ENCODE measurements around the gene DLG2. TPM values are rescaled to one million over a fixed set of nuclear protein-coding genes. Genes with fewer than 3 reads are reported as not detected.

Gene DLG2
- total and polyA plus RNA-seq, 3 experiments from 2014 or later: 0.81 to 1.5 (median 1.3) TPM

- Mint-ChIP-seq H3K4me3 (no peak overlapping the region), H3K36me3 (no peaks in the 10 kb centered on the region), H3K9me3 (peaks cover 0 to 6% (median 0%) of the 10 kb centered on the region in 5 donors), H3K27ac (no peak overlapping the region), H3K4me1 (no peaks in the 10 kb centered on the region), H3K27me3 (peaks cover 0 to 2% of the 10 kb centered on the region in 2 donors)
- no peak for DNase-seq
- ChIA-PET POLR2A (no interaction called here), CTCF (no interaction called here)
- Histone ChIP-seq H3K9me3 (ENCODE audit: low read length) (no peaks in the 10 kb centered on the region), H3K36me3 (ENCODE audit: insufficient read depth, low read length) (no peaks in the 10 kb centered on the region), H3K4me3 (ENCODE audit: low read length) (no peak overlapping the region), H3K4me1 (ENCODE audit: insufficient read depth, low read length) (no peaks in the 10 kb centered on the region), H3K27ac (ENCODE audit: low read depth, low read length) (no peak overlapping the region), H3K27me3 (ENCODE audit: insufficient read depth, low read length, poor library complexity, severe bottlenecking) (no peaks in the 10 kb centered on the region)
Measured at GRCh38 chr11:83554876-83555275, 2072.3 kb downstream of the DLG2 start.

- CTCF ChIA-PET: no interaction called here
- H3K4me1 ChIP-seq (ENCODE audit: insufficient read depth, low read length): no peaks in the 10 kb centered on the region
- no peak overlapping the region for H3K27ac Mint-ChIP-seq
Measured at GRCh38 chr11:83549984-83550667, 2077.0 kb downstream of the DLG2 start.

GRCh38 chr11:83546368-83546767 lies 2080.8 kb downstream of the DLG2 start:
- Mint-ChIP-seq H3K27me3 (peaks cover 1 to 3% of the 10 kb centered on the region in 2 donors), H3K36me3 (no peaks in the 10 kb centered on the region), H3K4me3 (no peak overlapping the region), H3K9me3 (no peaks in the 10 kb centered on the region), H3K27ac (no peak overlapping the region), H3K4me1 (no peaks in the 10 kb centered on the region)
- Histone ChIP-seq H3K36me3 (ENCODE audit: insufficient read depth, low read length) (no peaks in the 10 kb centered on the region), H3K27ac (ENCODE audit: low read depth, low read length) (no peak overlapping the region), H3K4me1 (ENCODE audit: insufficient read depth, low read length) (no peaks in the 10 kb centered on the region), H3K9me3 (ENCODE audit: low read length) (no peaks in the 10 kb centered on the region), H3K4me3 (ENCODE audit: low read length) (no peak overlapping the region), H3K27me3 (ENCODE audit: insufficient read depth, low read length, poor library complexity, severe bottlenecking) (no peaks in the 10 kb centered on the region)
- ChIA-PET POLR2A (no interaction called here), CTCF (no interaction called here)
- DNase-seq: no peak

More at GRCh38 chr11:83549984-83550667, 2077.0 kb downstream of the DLG2 start:
- Mint-ChIP-seq H3K27me3 (peaks cover 0 to 2% of the 10 kb centered on the region in 2 donors), H3K4me3 (no peak overlapping the region), H3K9me3 (no peaks in the 10 kb centered on the region), H3K4me1 (no peaks in the 10 kb centered on the region), H3K36me3 (no peaks in the 10 kb centered on the region)
- Histone ChIP-seq H3K4me3 (ENCODE audit: low read length) (no peak overlapping the region), H3K36me3 (ENCODE audit: insufficient read depth, low read length) (no peaks in the 10 kb centered on the region), H3K27ac (ENCODE audit: low read depth, low read length) (no peak overlapping the region), H3K27me3 (ENCODE audit: insufficient read depth, low read length, poor library complexity, severe bottlenecking) (no peaks in the 10 kb centered on the region), H3K9me3 (ENCODE audit: low read length) (no peaks in the 10 kb centered on the region)
- POLR2A ChIA-PET: no interaction called here
- DNase-seq: no peak

- CTCF ChIA-PET: no interaction called here
- no peaks in the 10 kb centered on the region for H3K36me3 ChIP-seq (ENCODE audit: insufficient read depth, low read length)
- H3K36me3 Mint-ChIP-seq: no peaks in the 10 kb centered on the region
- H3K27ac ChIP-seq (ENCODE audit: low read depth, low read length): no peak overlapping the region
- H3K9me3 ChIP-seq (ENCODE audit: low read length): no peaks in the 10 kb centered on the region
- H3K27ac Mint-ChIP-seq: no peak overlapping the region
- POLR2A ChIA-PET: no interaction called here
- peaks cover 1 to 3% of the 10 kb centered on the region in 2 donors for H3K27me3 Mint-ChIP-seq
- H3K27me3 ChIP-seq (ENCODE audit: insufficient read depth, low read length, poor library complexity, severe bottlenecking): no peaks in the 10 kb centered on the region
- no peaks in the 10 kb centered on the region for H3K4me1 Mint-ChIP-seq
- no peak overlapping the region for H3K4me3 Mint-ChIP-seq
- no peak overlapping the region for H3K4me3 ChIP-seq (ENCODE audit: low read length)
- no peaks in the 10 kb centered on the region for H3K9me3 Mint-ChIP-seq
- no peak for DNase-seq
- no peaks in the 10 kb centered on the region for H3K4me1 ChIP-seq (ENCODE audit: insufficient read depth, low read length)
Measured at GRCh38 chr11:83545494-83546260, 2081.5 kb downstream of the DLG2 start.

DNA sequence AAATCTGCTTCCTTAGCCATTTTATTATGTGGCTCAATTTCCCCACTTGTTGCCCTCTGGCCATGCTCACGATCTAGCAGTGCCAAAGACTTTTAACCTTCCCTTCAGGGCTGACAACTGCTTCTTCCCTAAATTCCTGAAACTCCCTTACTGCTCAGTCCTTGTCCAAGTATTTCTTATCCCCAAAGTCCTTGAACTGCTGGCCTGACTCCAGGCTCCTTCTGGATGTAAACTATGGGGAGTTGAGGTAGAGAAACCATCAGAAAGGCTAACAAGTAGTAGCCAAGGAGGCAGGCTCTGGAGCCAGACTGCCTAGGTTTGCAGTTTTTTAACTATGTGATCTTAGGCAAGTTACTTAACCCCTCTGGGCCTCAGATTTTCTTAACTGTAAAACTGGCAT lies 2082.3 kb downstream of the DLG2 start:
- no peak overlapping the region for H3K27ac Mint-ChIP-seq
- ChIA-PET CTCF (no interaction called here), POLR2A (no interaction called here)

GRCh38 chr11:83543706-83544439 lies 2083.3 kb downstream of the DLG2 start:
- POLR2A ChIA-PET: no interaction called here
- Mint-ChIP-seq H3K4me1 (no peaks in the 10 kb centered on the region), H3K4me3 (no peak overlapping the region), H3K9me3 (no peaks in the 10 kb centered on the region), H3K27me3 (peaks cover 1 to 3% of the 10 kb centered on the region in 2 donors), H3K27ac (no peak overlapping the region), H3K36me3 (no peaks in the 10 kb centered on the region)
- Histone ChIP-seq H3K27me3 (ENCODE audit: insufficient read depth, low read length, poor library complexity, severe bottlenecking) (no peaks in the 10 kb centered on the region), H3K4me3 (ENCODE audit: low read length) (no peak overlapping the region), H3K9me3 (ENCODE audit: low read length) (no peaks in the 10 kb centered on the region), H3K27ac (ENCODE audit: low read depth, low read length) (no peak overlapping the region), H3K36me3 (ENCODE audit: insufficient read depth, low read length) (no peaks in the 10 kb centered on the region), H3K4me1 (ENCODE audit: insufficient read depth, low read length) (no peaks in the 10 kb centered on the region)
- CTCF ChIA-PET: no interaction called here
- DNase-seq: no peak

More for the DNA sequence above, 2082.3 kb downstream of the DLG2 start:
- H3K36me3 ChIP-seq (ENCODE audit: insufficient read depth, low read length): no peaks in the 10 kb centered on the region
- DNase-seq: no peak
- no peak overlapping the region for H3K4me3 ChIP-seq (ENCODE audit: low read length)
- Mint-ChIP-seq H3K4me3 (no peak overlapping the region), H3K27me3 (peaks cover 1 to 3% of the 10 kb centered on the region in 2 donors), H3K9me3 (no peaks in the 10 kb centered on the region), H3K36me3 (no peaks in the 10 kb centered on the region), H3K4me1 (no peaks in the 10 kb centered on the region)
- H3K9me3 ChIP-seq (ENCODE audit: low read length): no peaks in the 10 kb centered on the region
- H3K27ac ChIP-seq (ENCODE audit: low read depth, low read length): no peak overlapping the region
- H3K27me3 ChIP-seq (ENCODE audit: insufficient read depth, low read length, poor library complexity, severe bottlenecking): no peaks in the 10 kb centered on the region
- no peaks in the 10 kb centered on the region for H3K4me1 ChIP-seq (ENCODE audit: insufficient read depth, low read length)

DNA sequence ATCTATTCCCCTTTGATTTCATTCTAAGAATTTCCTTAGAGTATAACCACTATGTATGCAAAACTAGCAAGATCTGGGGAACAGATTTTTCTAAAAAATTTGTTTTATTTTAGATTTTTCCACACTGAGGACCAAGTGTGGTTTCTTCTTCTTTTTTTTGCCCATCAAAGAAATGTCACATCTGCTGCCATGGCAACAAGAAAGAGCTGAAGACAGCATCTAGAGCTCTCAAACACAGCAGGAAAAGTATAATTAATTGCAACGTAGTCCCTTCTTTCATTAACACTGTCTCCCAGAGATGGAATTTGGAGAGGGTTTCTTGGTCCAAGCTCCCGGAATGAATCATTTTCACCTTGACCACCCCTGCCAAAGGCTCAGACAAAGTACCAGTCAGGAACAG lies 2084.3 kb downstream of the DLG2 start:
- no peak overlapping the region for H3K27ac Mint-ChIP-seq
- no peak overlapping the region for H3K4me3 Mint-ChIP-seq
- Histone ChIP-seq H3K9me3 (ENCODE audit: low read length) (no peaks in the 10 kb centered on the region), H3K36me3 (ENCODE audit: insufficient read depth, low read length) (no peaks in the 10 kb centered on the region), H3K27me3 (ENCODE audit: insufficient read depth, low read length, poor library complexity, severe bottlenecking) (no peaks in the 10 kb centered on the region), H3K4me1 (ENCODE audit: insufficient read depth, low read length) (no peaks in the 10 kb centered on the region), H3K4me3 (ENCODE audit: low read length) (no peak overlapping the region), H3K27ac (ENCODE audit: low read depth, low read length) (no peak overlapping the region)
- H3K36me3 Mint-ChIP-seq: no peaks in the 10 kb centered on the region
- peaks cover 0 to 3% (median 0%) of the 10 kb centered on the region in 5 donors for H3K9me3 Mint-ChIP-seq
- ChIA-PET POLR2A (no interaction called here), CTCF (no interaction called here)
- DNase-seq: no peak
- H3K27me3 Mint-ChIP-seq: peaks cover 0 to 3% of the 10 kb centered on the region in 2 donors
- no peaks in the 10 kb centered on the region for H3K4me1 Mint-ChIP-seq

DNA sequence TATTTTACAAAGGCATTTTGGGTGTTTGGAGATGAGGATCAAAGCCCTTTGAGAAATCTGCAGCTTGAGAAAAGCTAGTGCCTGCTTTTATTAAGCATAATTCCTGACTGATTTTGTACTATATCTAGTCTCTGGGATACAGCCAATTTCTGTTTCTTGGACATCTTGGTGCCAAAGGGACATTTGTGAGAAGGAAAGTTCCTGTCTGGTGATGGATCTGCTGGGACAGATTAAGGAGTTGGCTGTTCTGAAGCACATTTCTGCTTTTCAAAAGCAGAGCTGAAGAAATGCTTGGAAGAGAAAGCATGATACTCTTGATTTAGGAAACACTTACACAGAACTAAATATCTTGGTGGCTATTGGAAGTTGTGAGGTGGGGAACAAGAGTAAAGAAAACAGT lies 2086.4 kb downstream of the DLG2 start:
- Mint-ChIP-seq H3K27ac (no peak overlapping the region), H3K27me3 (peaks cover 0 to 3% of the 10 kb centered on the region in 2 donors), H3K4me1 (no peaks in the 10 kb centered on the region), H3K9me3 (peaks cover 0 to 3% (median 0%) of the 10 kb centered on the region in 5 donors), H3K4me3 (no peak overlapping the region), H3K36me3 (no peaks in the 10 kb centered on the region)
- H3K4me3 ChIP-seq (ENCODE audit: low read length): no peak overlapping the region
- H3K9me3 ChIP-seq (ENCODE audit: low read length): no peaks in the 10 kb centered on the region
- no peak for DNase-seq
- H3K4me1 ChIP-seq (ENCODE audit: insufficient read depth, low read length): no peaks in the 10 kb centered on the region
- POLR2A ChIA-PET: no interaction called here
- H3K27me3 ChIP-seq (ENCODE audit: insufficient read depth, low read length, poor library complexity, severe bottlenecking): no peaks in the 10 kb centered on the region
- CTCF ChIA-PET: no interaction called here
- H3K36me3 ChIP-seq (ENCODE audit: insufficient read depth, low read length): no peaks in the 10 kb centered on the region
- H3K27ac ChIP-seq (ENCODE audit: low read depth, low read length): no peak overlapping the region
